Hepatocyte (in vitro differentiated cells): ENCODE results near the gene VPS16. TPM values are rescaled to one million over a fixed set of nuclear protein-coding genes. Genes with fewer than 3 reads are reported as not detected.

Experiments
- DNase-seq: peaks from one replicate; pipeline ENCODE4 v3.0.0-alpha.2; 2016; ENCODE audit warnings: low spot score
- H2AFZ ChIP-seq: fragments of 200-600 bp; sonication (generic); 2 replicates; pipeline ENCODE4 v1.6.0; 2016; ENCODE audit warnings: antibody characterized with exemption, mild to moderate bottlenecking
- H3K27ac ChIP-seq: fragments of 200-600 bp; sonication (generic); 2 replicates; pipeline ENCODE4 v1.5.1; 2016; ENCODE audit warnings: mild to moderate bottlenecking
- H3K27me3 ChIP-seq: fragments of 200-600 bp; sonication (generic); 2 replicates; pipeline ENCODE4 v1.6.1; 2016
- H3K36me3 ChIP-seq: fragments of 200-600 bp; sonication (generic); replicated peaks from 2 replicates; pipeline ENCODE4 v1.5.1; 2016; ENCODE audit warnings: low read depth; ENCODE audit not compliant: insufficient read depth
- H3K4me1 ChIP-seq: fragments of 200-600 bp; sonication (generic); 2 replicates; pipeline ENCODE4 v1.5.1; 2016; ENCODE audit warnings: mild to moderate bottlenecking, moderate library complexity; ENCODE audit not compliant: insufficient read depth
- H3K4me2 ChIP-seq: fragments of 200-600 bp; sonication (generic); 2 replicates; pipeline ENCODE4 v1.6.0; 2016
- H3K4me3 ChIP-seq: fragments of 200-600 bp; sonication (generic); 2 replicates; pipeline ENCODE4 v1.5.1; 2016; ENCODE audit warnings: mild to moderate bottlenecking
- H3K79me2 ChIP-seq: fragments of 200-600 bp; sonication (generic); 2 replicates; pipeline ENCODE4 v1.6.0; 2017; ENCODE audit warnings: mild to moderate bottlenecking
- H3K9me2 ChIP-seq: fragments of 200-600 bp; sonication (generic); replicated peaks from 2 replicates; pipeline ENCODE4 v1.6.0; 2017; ENCODE audit warnings: mild to moderate bottlenecking; ENCODE audit not compliant: insufficient read depth
- H3K9me3 ChIP-seq: fragments of 200-600 bp; sonication (generic); 2 replicates; pipeline ENCODE4 v1.5.1; 2016; ENCODE audit warnings: low read depth, mild to moderate bottlenecking
- H4K20me1 ChIP-seq: fragments of 200-600 bp; sonication (generic); 2 replicates; pipeline ENCODE4 v1.6.0; 2016; ENCODE audit warnings: mild to moderate bottlenecking; ENCODE audit not compliant: insufficient read depth, poor library complexity, severe bottlenecking
- CTCF ChIP-seq: fragments of 200-600 bp; sonication (generic); IDR thresholded peaks from 2 replicates; pipeline ENCODE4 v1.5.1; 2016; ENCODE audit warnings: antibody characterized with exemption, mild to moderate bottlenecking; ENCODE audit not compliant: poor library complexity
- EZH2 ChIP-seq: fragments of 200-600 bp; sonication (generic); IDR thresholded peaks from 2 replicates; pipeline ENCODE4 v1.6.1; 2016; ENCODE audit warnings: antibody characterized with exemption, mild to moderate bottlenecking, borderline replicate concordance
- EZH2phosphoT487 ChIP-seq: fragments of 200-600 bp; sonication (generic); IDR thresholded peaks from one replicate; pipeline ENCODE4 v1.6.1; 2018; ENCODE audit warnings: antibody characterized with exemption, mild to moderate bottlenecking, low read depth, moderate library complexity; ENCODE audit not compliant: unreplicated experiment, severe bottlenecking
- WGBS: methylation state at CpG from one replicate; pipeline ENCODE4 v1.1.6; 2016; ENCODE audit warnings: low lambda C conversion rate; ENCODE audit errors: missing lambda C conversion rate; 5-methylcytosine and 5-hydroxymethylcytosine counted together
- polyA plus RNA-seq: library from polyadenylated mRNA; unstranded; fragments of >200 nt; fragmentation: Nextera tagmentation; extraction: Ambion mirVana; gene quantifications from 2 replicates; pipeline ENCODE4 v1.2.1, GENCODE V29; 2016
- total RNA-seq: library from RNA; depleted of rRNA; stranded (reverse); fragments of >200 nt; gene quantifications from 2 replicates; pipeline ENCODE4 v1.2.3, GENCODE V29; 2014

Gene VPS16
- total and polyA plus RNA-seq, 2 experiments from 2014 or later, result 34.6 to 42.9 TPM

- no peaks in the 10 kb centered on the region for H3K27me3 ChIP-seq
Observed at GRCh38 chr20:2902291-2902690, 61.7 kb downstream of the VPS16 start.

DNA sequence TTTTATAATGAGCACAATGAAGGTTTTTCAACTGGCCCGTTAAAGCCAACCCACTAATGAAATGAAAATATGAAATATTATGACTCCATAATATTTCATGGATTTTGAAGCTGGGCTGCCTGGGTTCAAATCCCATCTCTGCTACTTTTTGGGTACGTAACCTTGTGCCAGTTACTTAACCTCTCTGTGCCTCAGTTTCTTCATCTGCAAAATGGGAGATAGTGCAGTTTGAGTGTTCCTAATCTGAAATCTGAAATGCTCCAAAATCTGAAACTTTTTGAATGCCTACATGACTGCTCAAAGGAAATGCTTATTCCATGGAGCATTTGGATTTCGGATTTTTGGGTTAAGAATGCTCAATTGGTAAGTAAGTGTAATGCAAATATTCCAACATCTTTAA is 62.3 kb downstream of the VPS16 start:
- H3K9me3 ChIP-seq, result no peaks in the 10 kb centered on the region
- H3K4me2 ChIP-seq, result no peak overlapping the region
- no peak overlapping the region for H3K27ac ChIP-seq
- TF ChIP-seq CTCF (no peak), EZH2 (no peak), EZH2phosphoT487 (no peak)
- H3K27me3 ChIP-seq, result no peaks in the 10 kb centered on the region
- H3K4me1 ChIP-seq, result no peaks in the 10 kb centered on the region
- H4K20me1 ChIP-seq, result no peaks in the 10 kb centered on the region
- H3K9me2 ChIP-seq, result no peaks in the 10 kb centered on the region
- DNase-seq, result no peak
- H3K79me2 ChIP-seq, result peaks cover 66% of the 10 kb centered on the region
- no peak overlapping the region for H3K4me3 ChIP-seq
- no peak overlapping the region for H2AFZ ChIP-seq
- H3K36me3 ChIP-seq, result no peaks in the 10 kb centered on the region
- WGBS, result 98% methylated on average over 3 of the region's 3 CpGs

More at GRCh38 chr20:2902291-2902690, 61.7 kb downstream of the VPS16 start:
- Histone ChIP-seq H4K20me1 (no peaks in the 10 kb centered on the region), H3K27ac (no peak overlapping the region), H3K4me1 (no peaks in the 10 kb centered on the region), H3K9me3 (no peaks in the 10 kb centered on the region), H3K9me2 (no peaks in the 10 kb centered on the region), H3K79me2 (peaks cover 70% of the 10 kb centered on the region), H3K4me2 (no peak overlapping the region), H3K4me3 (no peak overlapping the region), H2AFZ (no peak overlapping the region), H3K36me3 (no peaks in the 10 kb centered on the region)
- TF ChIP-seq EZH2, result no peak
- no peak for TF ChIP-seq CTCF
- no peak for TF ChIP-seq EZH2phosphoT487
- WGBS, result 56% methylated on average over 1 of the region's 1 CpG
- no peak for DNase-seq

DNA sequence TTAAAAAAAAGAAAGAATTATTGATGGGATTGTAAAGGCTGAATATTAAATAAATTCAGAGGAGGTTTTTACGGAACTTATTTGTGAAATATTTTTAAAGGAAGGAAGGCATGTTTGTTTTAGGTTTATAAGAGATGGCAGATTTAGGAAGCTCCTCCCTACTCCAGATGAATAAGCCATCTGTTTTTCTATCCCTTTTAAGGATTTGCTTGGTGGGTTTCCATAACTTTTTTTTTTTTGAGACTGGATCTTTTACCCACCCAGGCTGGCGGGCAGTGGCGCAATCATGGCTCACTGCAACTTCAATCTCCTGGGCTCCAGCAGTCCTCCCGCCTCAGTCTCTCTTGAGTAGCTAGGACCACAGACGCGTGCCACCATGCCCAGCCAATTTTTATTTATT is 63.1 kb downstream of the VPS16 start:
- H3K36me3 ChIP-seq, result no peaks in the 10 kb centered on the region
- no peaks in the 10 kb centered on the region for H3K27me3 ChIP-seq
- H3K4me2 ChIP-seq, result no peak overlapping the region
- H3K4me1 ChIP-seq, result no peaks in the 10 kb centered on the region
- H3K9me3 ChIP-seq, result no peaks in the 10 kb centered on the region
- peaks cover 62% of the 10 kb centered on the region for H3K79me2 ChIP-seq
- no peaks in the 10 kb centered on the region for H4K20me1 ChIP-seq
- no peak overlapping the region for H2AFZ ChIP-seq
- H3K9me2 ChIP-seq, result no peaks in the 10 kb centered on the region
- TF ChIP-seq CTCF (no peak), EZH2 (no peak)
- no peak overlapping the region for H3K4me3 ChIP-seq
- 98% methylated on average over 6 of the region's 6 CpGs for WGBS
- no peak for DNase-seq
- H3K27ac ChIP-seq, result no peak overlapping the region

DNA sequence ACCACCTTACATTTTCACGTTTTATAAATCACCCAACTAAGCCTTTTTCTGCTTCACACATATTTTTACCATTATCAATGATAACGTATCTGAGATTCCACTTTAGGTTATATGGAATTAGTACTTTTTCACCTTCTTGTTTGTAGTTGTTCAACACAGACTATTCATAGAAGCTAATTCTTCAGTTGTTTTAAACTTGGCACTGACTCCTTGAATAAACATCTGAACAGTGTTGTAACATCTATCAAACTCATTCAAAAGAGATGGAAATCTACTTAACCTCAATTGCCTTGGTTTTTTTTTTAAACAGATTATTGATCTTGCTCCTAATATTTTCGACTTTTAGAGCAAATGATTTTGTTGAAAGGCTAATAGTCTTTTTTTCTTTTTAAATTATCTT is 67.0 kb downstream of the VPS16 start:
- H3K9me2 ChIP-seq, result no peaks in the 10 kb centered on the region
- H3K4me1 ChIP-seq, result no peaks in the 10 kb centered on the region
- H3K4me3 ChIP-seq, result no peak overlapping the region
- H3K79me2 ChIP-seq, result peaks cover 38% of the 10 kb centered on the region
- no peak overlapping the region for H3K4me2 ChIP-seq
- no peak for TF ChIP-seq CTCF
- TF ChIP-seq EZH2, result no peak
- TF ChIP-seq EZH2phosphoT487, result no peak
- H2AFZ ChIP-seq, result no peak overlapping the region
- no peak overlapping the region for H3K27ac ChIP-seq
- WGBS, result 92% methylated on average over 3 of the region's 3 CpGs
- H4K20me1 ChIP-seq, result no peaks in the 10 kb centered on the region
- no peak for DNase-seq
- no peaks in the 10 kb centered on the region for H3K36me3 ChIP-seq
- no peaks in the 10 kb centered on the region for H3K27me3 ChIP-seq
- no peaks in the 10 kb centered on the region for H3K9me3 ChIP-seq
